Body of pancreas (tissue), 4 donors: ENCODE measurements around the gene SLC38A2. TPM values are rescaled to one million over a fixed set of nuclear protein-coding genes. Genes with fewer than 3 reads are reported as not detected.
A peak's percentile ranks its signal among the peaks of the same experiment; 100 is the strongest.

Experiments
- ATAC-seq: fragments of 150-250 bp; one replicate; pipeline ENCODE4 v1.9.1; 2016
- DNase-seq, 4 donors: peaks; one replicate each; pipeline ENCODE4 v3.0.0-alpha.2; 2019
- H3K27ac ChIP-seq, 4 donors: fragments of 200-600 bp; sonication (generic); 1 replicate in 3 of 4; 2 replicates in 1 of 4; pipeline versions ENCODE4 v1.5.1 to v1.6.1; 2016 to 2019; ENCODE audit warnings: mild to moderate bottlenecking in 1 of 4, mixed read lengths in 1 of 4, moderate library complexity in 1 of 4
- H3K27me3 ChIP-seq, 2 donors: fragments of 200-600 bp; sonication (generic); one replicate each; pipeline ENCODE4 v1.6.0; 2016; ENCODE audit warnings: mild to moderate bottlenecking in 1 of 2
- H3K36me3 ChIP-seq, 2 donors: fragments of 200-600 bp; sonication (generic); replicated peaks in 1 of 2; 2 replicates each; pipeline ENCODE4 v1.5.1; 2016; ENCODE audit warnings: low read depth in 2 of 2; ENCODE audit not compliant: insufficient read depth in 1 of 2
- H3K4me1 ChIP-seq: fragments of 200-600 bp; sonication (generic); one replicate; pipeline ENCODE4 v1.6.0; 2016
- H3K4me3 ChIP-seq, 2 donors: fragments of 200-600 bp; sonication (generic); 1 replicate in 1 of 2; 2 replicates in 1 of 2; pipeline ENCODE4 v1.5.1; 2016 to 2019
- H3K9me3 ChIP-seq, 3 donors: fragments of 200-600 bp; sonication (generic); 1 replicate in 2 of 3; 2 replicates in 1 of 3; pipeline ENCODE4 v1.5.1; 2016
- CTCF ChIP-seq, 7 experiments: fragments of 450-650 bp in 4 of 7; fragments of 200-600 bp in 3 of 7; sonication (generic) in 3 of 7; IDR thresholded peaks; one replicate each; pipeline ENCODE4 v1.5.1; 2016 to 2019; ENCODE audit warnings: antibody characterized with exemption in 7 of 7
- POLR2A ChIP-seq, 3 donors: fragments of 450-650 bp; IDR thresholded peaks; one replicate each; pipeline ENCODE4 v1.6.1; 2016; ENCODE audit warnings: antibody characterized with exemption in 3 of 3, mild to moderate bottlenecking in 2 of 3
- WGBS, 2 donors: methylation state at CpG; one replicate each; pipeline ENCODE4 v1.1.5; 2017; 5-methylcytosine and 5-hydroxymethylcytosine counted together
- intact Hi-C: fragments of 100-400 bp; cut with DNase I; formaldehyde crosslinking; loops from one replicate; pipeline ENCODE4 v1.15.1; 2023
- total RNA-seq, 2 donors: library from RNA; depleted of rRNA; stranded (reverse); fragments of >200 nt; gene quantifications; one replicate each; pipeline ENCODE4 v1.1.0, GENCODE V29; 2016

Gene SLC38A2
- total RNA-seq, 2 donors from 2014 or later, result 184 to 203 TPM

- intact Hi-C loops, result no loop called here
- Histone ChIP-seq H3K9me3 (no peaks in the 10 kb centered on the region), H3K27ac (no peak overlapping the region), H3K4me1 (peaks cover 5% of the 10 kb centered on the region), H3K36me3 (no peaks in the 10 kb centered on the region), H3K27me3 (no peaks in the 10 kb centered on the region), H3K4me3 (no peak overlapping the region)
- ATAC-seq (no peak), DNase-seq (no peak)
- WGBS, 2 donors, result 97 to 100% methylated on average over 5 of the region's 5 CpGs
- TF ChIP-seq CTCF (IDR thresholded peaks at IDR 0.05) (no peak), POLR2A (IDR thresholded peaks at IDR 0.05) (no peak)
These were observed 24.3 kb upstream of the SLC38A2 start for GRCh38 chr12:46396826-46397225.

GRCh38 chr12:46395388-46395787 lies 22.8 kb upstream of the SLC38A2 start:
- ATAC-seq, result no peak
- no peaks in the 10 kb centered on the region for H3K4me1 ChIP-seq
- 82 to 84% methylated on average over 4 of the region's 4 CpGs for WGBS, 2 donors

GRCh38 chr12:46391630-46392029 lies 19.1 kb upstream of the SLC38A2 start:
- H3K4me3 ChIP-seq, result no peak overlapping the region
- H3K9me3 ChIP-seq, result no peaks in the 10 kb centered on the region
- DNase-seq (peak in 1 of 4 donors; percentile 25), ATAC-seq (no peak)
- intact Hi-C loops, result no loop called here
- 72 to 75% methylated on average over 1 of the region's 1 CpG for WGBS, 2 donors
- no peaks in the 10 kb centered on the region for H3K36me3 ChIP-seq
- no peaks in the 10 kb centered on the region for H3K27me3 ChIP-seq
- no peak overlapping the region for H3K27ac ChIP-seq
- TF ChIP-seq POLR2A (IDR thresholded peaks at IDR 0.05), result no peak
- TF ChIP-seq CTCF (IDR thresholded peaks at IDR 0.05), result no peak
- peaks cover under 1% of the 10 kb centered on the region for H3K4me1 ChIP-seq

More at GRCh38 chr12:46395388-46395787, 22.8 kb upstream of the SLC38A2 start:
- TF ChIP-seq POLR2A (IDR thresholded peaks at IDR 0.05), result no peak
- no peak for TF ChIP-seq CTCF (IDR thresholded peaks at IDR 0.05)
- Histone ChIP-seq H3K27me3 (no peaks in the 10 kb centered on the region), H3K4me3 (no peak overlapping the region), H3K36me3 (no peaks in the 10 kb centered on the region), H3K9me3 (no peaks in the 10 kb centered on the region), H3K27ac (no peak overlapping the region)
- no peak for DNase-seq
- intact Hi-C loops, result no loop called here

GRCh38 chr12:46390881-46391280 lies 18.3 kb upstream of the SLC38A2 start:
- peak overlapping the region in 1 of 4 donors; percentile 1 for H3K27ac ChIP-seq
- H3K27me3 ChIP-seq, result no peaks in the 10 kb centered on the region
- no peaks in the 10 kb centered on the region for H3K9me3 ChIP-seq
- H3K36me3 ChIP-seq, result no peaks in the 10 kb centered on the region
- TF ChIP-seq CTCF (IDR thresholded peaks at IDR 0.05) (no peak), POLR2A (IDR thresholded peaks at IDR 0.05) (no peak)
- peaks cover 8% of the 10 kb centered on the region for H3K4me1 ChIP-seq
- ATAC-seq, result no peak
- H3K4me3 ChIP-seq, result no peak overlapping the region
- 90% methylated on average over 4 of the region's 4 CpGs for WGBS, 2 donors
- DNase-seq, result no peak
- intact Hi-C loops, result no loop called here

GRCh38 chr12:46390304-46390703 lies 17.7 kb upstream of the SLC38A2 start:
- DNase-seq (no peak), ATAC-seq (no peak)
- H3K4me3 ChIP-seq, result no peak overlapping the region
- TF ChIP-seq POLR2A (IDR thresholded peaks at IDR 0.05) (no peak), CTCF (IDR thresholded peaks at IDR 0.05) (no peak)
- H3K27ac ChIP-seq, result no peak overlapping the region
- WGBS, 2 donors, result 88 to 94% methylated on average over 1 of the region's 1 CpG
- H3K4me1 ChIP-seq, result peaks cover 14% of the 10 kb centered on the region
- intact Hi-C loops, result no loop called here
- H3K36me3 ChIP-seq, result no peaks in the 10 kb centered on the region
- no peaks in the 10 kb centered on the region for H3K9me3 ChIP-seq
- no peaks in the 10 kb centered on the region for H3K27me3 ChIP-seq
